T47D (cell line): Measurements from ENCODE around the gene KCNMB3.
"Not testable (repeated sequence)": the region's sequence is repeated elsewhere in the genome, so short reads cannot be mapped to it uniquely, and the experiment has no call there.

Source experiments
- DNase-seq, 2 experiments: peaks; one replicate each; pipeline versions ENCODE4 v3.0.0 to v3.0.0-alpha.2; 2011 to 2012; ENCODE audit warnings: low read depth in 1 of 2, low spot score in 1 of 2
- JUND ChIP-seq: IDR thresholded peaks from 2 replicates; pipeline ENCODE4 v1.6.1; 2012; ENCODE audit warnings: low read depth
- in situ Hi-C: cut with HindIII; loops from 2 replicates; pipeline ENCODE4 v1.10.0; 2016; ENCODE audit warnings: low sequenced_read_pairs, low pct_unique_long_range_greater_than_20kb

The KCNMB3 gene

GRCh38 chr3:179258820-179259219 is 7.9 kb upstream of the KCNMB3 start:
- TF ChIP-seq JUND: no peak
- DNase-seq: no peak
- in situ Hi-C loops: no loop called here

- in situ Hi-C loops: not testable (repeated sequence)
Measured at GRCh38 chr3:179257742-179258141, 6.8 kb upstream of the KCNMB3 start.

GRCh38 chr3:179256813-179257212 is 5.9 kb upstream of the KCNMB3 start:
- no peak for DNase-seq
- TF ChIP-seq JUND: no peak
- in situ Hi-C loops: no loop called here

More at GRCh38 chr3:179257742-179258141, 6.8 kb upstream of the KCNMB3 start:
- DNase-seq: not testable (repeated sequence)

GRCh38 chr3:179247289-179248015 is 3.5 kb downstream of the KCNMB3 start:
- in situ Hi-C loops: no loop called here
- no peak for DNase-seq
- no peak for TF ChIP-seq JUND

- in situ Hi-C loops: no loop called here
- DNase-seq: no peak
- 0 out of 2 replicates have a peak, but pooled peaks have one; percentile 4 for TF ChIP-seq JUND
Measured at GRCh38 chr3:179244878-179245277, 6.0 kb downstream of the KCNMB3 start.

GRCh38 chr3:179242859-179243258 is 8.1 kb downstream of the KCNMB3 start:
- in situ Hi-C loops, DNase-seq: not testable (repeated sequence)

GRCh38 chr3:179240299-179240698 is 10.6 kb downstream of the KCNMB3 start:
- in situ Hi-C loops: not testable (repeated sequence)

GRCh38 chr3:179236669-179237301 is 14.1 kb downstream of the KCNMB3 start:
- no peak for TF ChIP-seq JUND
- in situ Hi-C loops: no loop called here
- no peak for DNase-seq

More at GRCh38 chr3:179240299-179240698, 10.6 kb downstream of the KCNMB3 start:
- DNase-seq: not testable (repeated sequence)

- no peak for DNase-seq
- no peak for TF ChIP-seq JUND
- in situ Hi-C loops: no loop called here
Measured at GRCh38 chr3:179234199-179234598, 16.7 kb downstream of the KCNMB3 start.

- TF ChIP-seq JUND: no peak
- DNase-seq: no peak
- in situ Hi-C loops: no loop called here
Measured at GRCh38 chr3:179233043-179233442, 17.9 kb downstream of the KCNMB3 start.

- in situ Hi-C loops: no loop called here
- no peak for DNase-seq
- no peak for TF ChIP-seq JUND
Measured at GRCh38 chr3:179229177-179229576, 21.7 kb downstream of the KCNMB3 start.

- TF ChIP-seq JUND: no peak
- in situ Hi-C loops: no loop called here
- DNase-seq: no peak
Measured at GRCh38 chr3:179227349-179227748, 23.6 kb downstream of the KCNMB3 start.

GRCh38 chr3:179224584-179224983 is 26.3 kb downstream of the KCNMB3 start:
- DNase-seq: no peak
- in situ Hi-C loops: no loop called here
- TF ChIP-seq JUND: no peak
